Measurements from ENCODE around the gene OAS2. TPM values are rescaled to one million over a fixed set of nuclear protein-coding genes. Genes with fewer than 3 reads are reported as not detected.
"Not testable (repeated sequence)": the region's sequence is repeated elsewhere in the genome, so short reads cannot be mapped to it uniquely, and the experiment has no call there.

Gene OAS2
- total and polyA plus RNA-seq, 2 donors, result 7.3 to 14.0 TPM

GRCh38 chr12:112979041-112979680, 842 bp downstream of the OAS2 start:
- DNase-seq (ENCODE audit: extremely low spot score), result no peak
- no peaks in the 10 kb centered on the region for H3K4me1 ChIP-seq (ENCODE audit: insufficient read depth)
- H3K36me3 ChIP-seq (ENCODE audit: insufficient read depth), result no peaks in the 10 kb centered on the region
- WGBS, result 64% methylated on average over 6 of the region's 6 CpGs
- peak overlapping the region; percentile 23 for H3K4me3 ChIP-seq (ENCODE audit: low read depth, low read length)
- peak overlapping the region; percentile 84 for H3K27ac ChIP-seq (ENCODE audit: low read depth)

- WGBS, result 70% methylated on average over 4 of the region's 4 CpGs
- peaks cover 2% of the 10 kb centered on the region for H3K36me3 ChIP-seq (ENCODE audit: insufficient read depth)
- no peaks in the 10 kb centered on the region for H3K4me1 ChIP-seq (ENCODE audit: insufficient read depth)
- H3K4me3 ChIP-seq (ENCODE audit: low read depth, low read length), result no peak overlapping the region
- no peak for DNase-seq (ENCODE audit: extremely low spot score)
- H3K27ac ChIP-seq (ENCODE audit: low read depth), result no peak overlapping the region
Measured at GRCh38 chr12:112980491-112981158, 2.3 kb downstream of the OAS2 start.

DNA sequence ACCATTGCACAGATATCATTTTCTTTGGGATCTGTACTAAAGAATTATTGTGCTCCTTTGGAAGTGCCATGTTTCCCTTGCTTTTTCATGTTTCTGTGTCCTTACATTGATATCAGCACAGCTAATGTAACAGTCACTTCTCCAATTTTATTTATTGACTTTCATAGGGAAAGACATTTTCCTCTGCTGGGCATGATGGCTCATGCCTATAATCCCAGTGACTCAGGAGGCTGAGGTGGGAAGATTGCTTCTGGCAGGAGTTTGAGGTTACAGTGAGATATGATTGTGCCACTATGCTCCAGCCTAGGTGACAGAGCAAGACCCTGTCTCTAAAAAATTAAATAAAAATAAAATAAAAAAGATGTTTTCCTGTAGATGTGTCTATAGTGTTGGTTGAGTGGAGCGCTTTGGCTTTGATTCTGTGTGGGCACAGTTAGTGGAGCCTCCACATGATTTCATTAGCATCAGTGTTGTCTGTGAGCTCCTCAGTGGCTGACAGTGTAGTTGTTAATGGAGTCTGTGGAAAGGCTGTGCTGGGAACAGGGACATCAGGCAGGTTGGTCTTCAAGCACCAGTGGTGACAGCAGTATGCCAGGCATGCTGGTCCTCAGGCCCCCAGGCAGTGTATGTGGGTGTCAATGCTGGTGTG, 7.4 kb downstream of the OAS2 start:
- Histone ChIP-seq H3K4me3 (ENCODE audit: low read depth, low read length) (no peak overlapping the region), H3K27ac (ENCODE audit: low read depth) (no peak overlapping the region), H3K36me3 (ENCODE audit: insufficient read depth) (peaks cover 2% of the 10 kb centered on the region), H3K4me1 (ENCODE audit: insufficient read depth) (no peaks in the 10 kb centered on the region)
- WGBS, result 100% methylated on average over 1 of the region's 1 CpG
- no peak for DNase-seq (ENCODE audit: extremely low spot score)

GRCh38 chr12:112986291-112986800, 8.0 kb downstream of the OAS2 start:
- no peak overlapping the region for H3K4me3 ChIP-seq (ENCODE audit: low read depth, low read length)
- H3K27ac ChIP-seq (ENCODE audit: low read depth), result no peak overlapping the region
- no peaks in the 10 kb centered on the region for H3K4me1 ChIP-seq (ENCODE audit: insufficient read depth)
- DNase-seq (ENCODE audit: extremely low spot score), result no peak
- H3K36me3 ChIP-seq (ENCODE audit: insufficient read depth), result peaks cover 2% of the 10 kb centered on the region
- 93% methylated on average over 7 of the region's 7 CpGs for WGBS

GRCh38 chr12:112987561-112987960, 9.2 kb downstream of the OAS2 start:
- no peak overlapping the region for H3K27ac ChIP-seq (ENCODE audit: low read depth)
- no peak for DNase-seq (ENCODE audit: extremely low spot score)
- 71% methylated on average over 2 of the region's 2 CpGs for WGBS
- H3K4me1 ChIP-seq (ENCODE audit: insufficient read depth), result no peaks in the 10 kb centered on the region
- no peak overlapping the region for H3K4me3 ChIP-seq (ENCODE audit: low read depth, low read length)
- H3K36me3 ChIP-seq (ENCODE audit: insufficient read depth), result peaks cover 2% of the 10 kb centered on the region

DNA sequence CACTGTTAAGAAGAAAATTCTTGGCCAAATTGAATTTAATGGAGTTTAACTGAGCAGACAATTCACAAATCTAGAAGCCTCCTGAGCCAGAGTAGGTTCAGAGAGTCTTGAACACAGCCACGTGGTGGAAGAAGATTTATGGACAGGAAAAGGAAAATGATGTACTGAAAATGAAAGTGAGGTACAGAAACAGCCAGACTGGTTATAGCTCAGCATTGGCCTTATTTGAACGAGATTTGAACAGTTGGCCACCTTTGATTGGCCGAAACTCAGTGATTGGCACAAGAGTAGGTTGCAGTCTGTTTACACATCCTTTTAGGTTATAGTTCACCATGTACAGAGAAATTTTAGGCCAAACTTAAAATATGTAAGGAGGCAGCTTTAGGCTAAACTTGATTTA, 9.9 kb downstream of the OAS2 start:
- 58% methylated on average over 3 of the region's 3 CpGs for WGBS
- Histone ChIP-seq H3K36me3 (ENCODE audit: insufficient read depth) (peaks cover 2% of the 10 kb centered on the region), H3K4me1 (ENCODE audit: insufficient read depth) (no peaks in the 10 kb centered on the region), H3K4me3 (ENCODE audit: low read depth, low read length) (no peak overlapping the region), H3K27ac (ENCODE audit: low read depth) (no peak overlapping the region)
- no peak for DNase-seq (ENCODE audit: extremely low spot score)

- not testable (repeated sequence) for H3K4me3 ChIP-seq (ENCODE audit: low read depth, low read length); H3K36me3 ChIP-seq (ENCODE audit: insufficient read depth); H3K4me1 ChIP-seq (ENCODE audit: insufficient read depth); DNase-seq (ENCODE audit: extremely low spot score); H3K27ac ChIP-seq (ENCODE audit: low read depth)
- 75% methylated on average over 3 of the region's 3 CpGs for WGBS
Measured at GRCh38 chr12:112988823-112989385, 10.6 kb downstream of the OAS2 start.

DNA sequence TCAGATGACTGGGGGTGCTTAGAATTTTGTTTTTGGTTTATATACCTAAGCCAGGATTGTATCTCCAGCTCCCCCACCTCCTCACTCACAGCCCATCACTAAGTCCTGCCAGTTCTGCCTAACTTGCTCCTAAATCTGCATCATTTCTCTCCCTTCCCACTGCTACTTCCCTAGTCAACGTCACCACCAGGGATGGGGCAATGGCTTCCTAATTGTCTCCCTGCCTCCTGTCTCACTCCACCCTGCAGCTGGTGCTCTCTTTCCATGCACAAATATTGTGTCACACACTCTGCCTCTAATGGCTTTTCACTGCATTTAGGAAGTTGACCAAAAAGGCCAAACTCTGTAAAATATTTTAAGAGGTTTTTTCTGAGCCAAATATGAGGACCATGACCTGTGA, 11.5 kb downstream of the OAS2 start:
- WGBS, result 40% methylated on average over 1 of the region's 1 CpG
- no peak overlapping the region for H3K27ac ChIP-seq (ENCODE audit: low read depth)
- no peaks in the 10 kb centered on the region for H3K36me3 ChIP-seq (ENCODE audit: insufficient read depth)
- H3K4me1 ChIP-seq (ENCODE audit: insufficient read depth), result no peaks in the 10 kb centered on the region
- DNase-seq (ENCODE audit: extremely low spot score), result no peak
- H3K4me3 ChIP-seq (ENCODE audit: low read depth, low read length), result no peak overlapping the region

DNA sequence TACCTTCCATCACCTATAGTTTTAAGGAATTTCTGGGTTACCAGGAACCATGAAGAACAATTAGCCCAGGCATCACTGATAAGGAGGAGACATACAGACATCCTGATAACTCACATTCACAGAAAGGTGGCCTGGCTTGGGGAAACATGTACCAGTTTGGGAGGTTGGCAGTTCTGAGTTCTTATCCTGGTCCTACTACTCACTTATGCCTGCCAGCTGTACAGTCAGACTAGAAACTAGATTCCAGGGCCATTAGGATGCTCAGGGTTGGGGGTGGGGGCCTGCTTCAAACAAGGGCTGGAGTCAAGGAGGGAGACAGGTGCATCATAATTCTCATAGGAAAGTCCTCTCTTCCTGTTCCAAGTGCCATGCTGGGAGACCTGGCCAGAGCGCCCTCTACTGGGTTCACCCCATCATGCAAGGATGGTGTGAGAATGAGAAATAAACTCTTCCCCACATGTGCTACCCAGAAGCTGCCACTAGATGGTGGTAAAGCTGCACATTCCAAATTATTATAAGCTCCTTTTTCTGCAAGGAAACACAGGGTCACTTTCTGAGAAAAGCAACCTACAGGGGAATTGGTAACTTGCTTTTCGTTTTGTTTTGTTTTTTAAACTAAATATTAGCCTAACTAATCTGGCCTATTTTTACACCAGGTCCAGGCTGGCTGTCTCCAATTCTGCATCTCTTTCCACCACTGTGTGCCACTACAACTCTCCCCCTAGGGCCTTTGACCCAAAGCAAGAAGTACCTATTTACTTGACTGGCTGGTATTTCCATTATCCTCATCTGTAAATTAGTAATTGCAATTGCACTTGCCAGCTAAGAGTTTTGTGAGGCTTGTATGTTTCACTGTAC, 14.5 kb downstream of the OAS2 start:
- Histone ChIP-seq H3K27ac (ENCODE audit: low read depth) (no peak overlapping the region), H3K36me3 (ENCODE audit: insufficient read depth) (no peaks in the 10 kb centered on the region), H3K4me3 (ENCODE audit: low read depth, low read length) (no peak overlapping the region), H3K4me1 (ENCODE audit: insufficient read depth) (no peaks in the 10 kb centered on the region)
- DNase-seq (ENCODE audit: extremely low spot score), result no peak
- WGBS, result 2% methylated on average over 2 of the region's 2 CpGs

GRCh38 chr12:112995008-112995407, 16.7 kb downstream of the OAS2 start:
- Histone ChIP-seq H3K4me1 (ENCODE audit: insufficient read depth) (no peaks in the 10 kb centered on the region), H3K36me3 (ENCODE audit: insufficient read depth) (peaks cover 2% of the 10 kb centered on the region), H3K27ac (ENCODE audit: low read depth) (no peak overlapping the region), H3K4me3 (ENCODE audit: low read depth, low read length) (no peak overlapping the region)
- DNase-seq (ENCODE audit: extremely low spot score), result no peak
- 64% methylated on average over 5 of the region's 5 CpGs for WGBS

DNA sequence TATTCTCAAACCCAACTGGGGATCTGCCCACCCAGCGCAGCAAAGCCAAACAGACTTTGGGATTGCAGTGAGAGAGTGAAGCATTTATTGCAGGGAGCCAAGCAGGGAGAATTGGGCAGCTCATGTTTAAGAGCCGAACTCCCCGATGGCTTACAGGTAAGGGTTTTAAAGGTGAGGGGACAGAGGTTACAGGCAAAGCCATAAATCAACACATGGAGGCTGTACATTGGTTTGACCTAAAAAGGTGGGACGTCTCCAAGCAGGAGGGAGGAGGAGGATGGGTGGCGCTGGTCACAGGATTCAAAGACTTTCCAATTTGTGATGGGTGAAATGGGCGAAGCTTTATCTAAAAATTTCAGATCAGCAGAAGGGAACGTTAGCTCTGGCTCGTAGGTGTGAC, 18.2 kb downstream of the OAS2 start:
- Histone ChIP-seq H3K4me1 (ENCODE audit: insufficient read depth) (no peaks in the 10 kb centered on the region), H3K4me3 (ENCODE audit: low read depth, low read length) (no peak overlapping the region), H3K27ac (ENCODE audit: low read depth) (no peak overlapping the region), H3K36me3 (ENCODE audit: insufficient read depth) (peaks cover 2% of the 10 kb centered on the region)
- WGBS, result 71% methylated on average over 8 of the region's 8 CpGs
- no peak for DNase-seq (ENCODE audit: extremely low spot score)

GRCh38 chr12:112997506-112997905, 19.2 kb downstream of the OAS2 start:
- DNase-seq (ENCODE audit: extremely low spot score), result no peak
- 84% methylated on average over 7 of the region's 7 CpGs for WGBS
- Histone ChIP-seq H3K36me3 (ENCODE audit: insufficient read depth) (peaks cover 2% of the 10 kb centered on the region), H3K4me3 (ENCODE audit: low read depth, low read length) (no peak overlapping the region), H3K27ac (ENCODE audit: low read depth) (no peak overlapping the region), H3K4me1 (ENCODE audit: insufficient read depth) (no peaks in the 10 kb centered on the region)

Measured in urinary bladder (tissue), 4 donors.